Measurements from ENCODE around the gene NGDN. TPM values are rescaled to one million over a fixed set of nuclear protein-coding genes. Genes with fewer than 3 reads are reported as not detected.

NGDN gene
- total and polyA plus RNA-seq, 11 donors = 16.5 to 43.4 (median 18.7) TPM

- no peak for DNase-seq
- ATAC-seq = no peak
- intact Hi-C loops (cut with DNase I) = no loop called here
- no peaks in the 10 kb centered on the region for H3K27me3 ChIP-seq
- no peaks in the 10 kb centered on the region for H3K36me3 ChIP-seq
- 85 to 88% (median 87%) methylated on average over 8 to 9 of the region's 9 CpGs for WGBS, 4 donors
- no peak overlapping the region for H3K27ac ChIP-seq
- TF ChIP-seq POLR2A (IDR thresholded peaks at IDR 0.05) (no peak), CTCF (IDR thresholded peaks at IDR 0.05) (no peak)
- no peaks in the 10 kb centered on the region for H3K9me3 ChIP-seq
- no peaks in the 10 kb centered on the region for H3K4me1 ChIP-seq
- no peak overlapping the region for H3K4me3 ChIP-seq
Observed at GRCh38 chr14:23522643-23523198, 53.2 kb downstream of the NGDN start.

- ATAC-seq (no peak), DNase-seq (no peak)
- Histone ChIP-seq H3K4me3 (no peak overlapping the region), H3K9me3 (no peaks in the 10 kb centered on the region), H3K4me1 (no peaks in the 10 kb centered on the region), H3K27me3 (no peaks in the 10 kb centered on the region), H3K27ac (no peak overlapping the region), H3K36me3 (no peaks in the 10 kb centered on the region)
- WGBS, 4 donors = 89 to 92% (median 92%) methylated on average over 16 of the region's 16 CpGs
- TF ChIP-seq CTCF (IDR thresholded peaks at IDR 0.05) = no peak
- TF ChIP-seq POLR2A (IDR thresholded peaks at IDR 0.05) = no peak
- intact Hi-C loops (cut with DNase I) = no loop called here
Observed at GRCh38 chr14:23523229-23524016, 53.9 kb downstream of the NGDN start.

GRCh38 chr14:23524954-23525353 is 55.5 kb downstream of the NGDN start:
- Histone ChIP-seq H3K27me3 (no peaks in the 10 kb centered on the region), H3K9me3 (no peaks in the 10 kb centered on the region), H3K27ac (no peak overlapping the region), H3K4me1 (no peaks in the 10 kb centered on the region), H3K36me3 (no peaks in the 10 kb centered on the region), H3K4me3 (no peak overlapping the region)
- WGBS, 4 donors = 93 to 96% (median 95%) methylated on average over 13 to 14 of the region's 14 CpGs
- no peak for TF ChIP-seq POLR2A (IDR thresholded peaks at IDR 0.05)
- no peak for TF ChIP-seq CTCF (IDR thresholded peaks at IDR 0.05)
- DNase-seq (no peak), ATAC-seq (no peak)
- intact Hi-C loops (cut with DNase I) = loop anchor here in 1 of 10 donors (5.0 kb wide), 1 partner anchor 33 kb away; no protein-coding TSS in a partner anchor

- Histone ChIP-seq H3K27ac (no peak overlapping the region), H3K4me1 (peaks cover 0 to 2% (median 0%) of the 10 kb centered on the region in 12 donors), H3K4me3 (no peak overlapping the region), H3K27me3 (no peaks in the 10 kb centered on the region), H3K36me3 (no peaks in the 10 kb centered on the region), H3K9me3 (no peaks in the 10 kb centered on the region)
- no peak for DNase-seq
- 77 to 86% (median 84%) methylated on average over 3 to 8 of the region's 8 CpGs for WGBS, 4 donors
- no peak for ATAC-seq
- intact Hi-C loops (cut with DNase I) = loop anchor here in 1 of 10 donors (5.0 kb wide), 1 partner anchor 33 kb away; no protein-coding TSS in a partner anchor
- TF ChIP-seq POLR2A (IDR thresholded peaks at IDR 0.05) (no peak), CTCF (IDR thresholded peaks at IDR 0.05) (no peak)
Observed at GRCh38 chr14:23525611-23526010, 56.1 kb downstream of the NGDN start.

Data from heart left ventricle (tissue), 16 donors.